GM19025 (cell line): ENCODE results near the gene AGPS.
"Not testable (repeated sequence)": the region's sequence is repeated elsewhere in the genome, so short reads cannot be mapped to it uniquely, and the experiment has no call there.

Source experiments
- ATAC-seq: cut with Tn5 transposase; IDR thresholded peaks from one replicate; pipeline ENCODE4 v1.9.1; 2021; ENCODE audit warnings: mild to moderate bottlenecking, low read depth, moderate library complexity; ENCODE audit not compliant: unreplicated experiment

Gene AGPS

GRCh38 chr2:177545981-177546585 lies 153.5 kb downstream of the AGPS start:
- no peak for ATAC-seq

- ATAC-seq = peak; percentile 90
Measured at GRCh38 chr2:177547122-177547521, 154.5 kb downstream of the AGPS start.

- no peak for ATAC-seq
Measured at GRCh38 chr2:177547772-177548171, 155.2 kb downstream of the AGPS start.

- ATAC-seq = no peak
Measured at GRCh38 chr2:177548636-177549035, 156.1 kb downstream of the AGPS start.

GRCh38 chr2:177549171-177549570 lies 156.6 kb downstream of the AGPS start:
- no peak for ATAC-seq

GRCh38 chr2:177550264-177551200 lies 158.0 kb downstream of the AGPS start:
- no peak for ATAC-seq

GRCh38 chr2:177551360-177551759 lies 158.8 kb downstream of the AGPS start:
- ATAC-seq = not testable (repeated sequence)

- ATAC-seq = no peak
Measured at GRCh38 chr2:177551989-177552421, 159.4 kb downstream of the AGPS start.

- ATAC-seq = peak; percentile 95
Measured at GRCh38 chr2:177552422-177553175, 160.0 kb downstream of the AGPS start.

- ATAC-seq = no peak
Measured at GRCh38 chr2:177553176-177553884, 160.8 kb downstream of the AGPS start.

GRCh38 chr2:177554365-177554764 lies 161.8 kb downstream of the AGPS start:
- ATAC-seq = no peak

GRCh38 chr2:177556153-177556552 lies 163.6 kb downstream of the AGPS start:
- ATAC-seq = no peak

GRCh38 chr2:177557794-177558193 lies 165.2 kb downstream of the AGPS start:
- ATAC-seq = no peak

GRCh38 chr2:177559638-177560037 lies 167.1 kb downstream of the AGPS start:
- no peak for ATAC-seq

GRCh38 chr2:177568390-177568789 lies 175.8 kb downstream of the AGPS start:
- no peak for ATAC-seq

- no peak for ATAC-seq
Measured at GRCh38 chr2:177568893-177569292, 176.3 kb downstream of the AGPS start.

GRCh38 chr2:177572236-177572671 lies 179.7 kb downstream of the AGPS start:
- no peak for ATAC-seq

GRCh38 chr2:177573120-177573519 lies 180.5 kb downstream of the AGPS start:
- no peak for ATAC-seq

GRCh38 chr2:177574356-177574755 lies 181.8 kb downstream of the AGPS start:
- ATAC-seq = no peak

GRCh38 chr2:177575358-177575757 lies 182.8 kb downstream of the AGPS start:
- ATAC-seq = no peak
